Panc1 (cell line): ENCODE data around the gene POU6F1.

Experiments
- POLR2AphosphoS5 ChIP-seq: IDR thresholded peaks from 2 replicates; pipeline ENCODE4 v1.6.1; 2012; ENCODE audit warnings: mild to moderate bottlenecking, low read depth, low read length, moderate library complexity
- REST ChIP-seq, 2 experiments: IDR thresholded peaks; 2 replicates each; pipeline ENCODE4 v1.6.1; 2011 to 2012; ENCODE audit warnings: low read depth in 2 of 2, control low read depth in 1 of 2, low read length in 1 of 2, mild to moderate bottlenecking in 1 of 2, moderate library complexity in 1 of 2; ENCODE audit not compliant: insufficient read depth in 1 of 2
- TCF7L2 ChIP-seq: IDR thresholded peaks from 2 replicates; pipeline ENCODE4 v1.6.1; 2011; ENCODE audit warnings: mild to moderate bottlenecking, low read depth, low read length, inconsistent platforms
- TF ChIP-seq, protein P1 (sequence below): fragments of 450-650 bp; IDR thresholded peaks from 2 replicates; pipeline ENCODE4 v1.5.1; 2017; ENCODE audit warnings: mild to moderate bottlenecking

DNA sequence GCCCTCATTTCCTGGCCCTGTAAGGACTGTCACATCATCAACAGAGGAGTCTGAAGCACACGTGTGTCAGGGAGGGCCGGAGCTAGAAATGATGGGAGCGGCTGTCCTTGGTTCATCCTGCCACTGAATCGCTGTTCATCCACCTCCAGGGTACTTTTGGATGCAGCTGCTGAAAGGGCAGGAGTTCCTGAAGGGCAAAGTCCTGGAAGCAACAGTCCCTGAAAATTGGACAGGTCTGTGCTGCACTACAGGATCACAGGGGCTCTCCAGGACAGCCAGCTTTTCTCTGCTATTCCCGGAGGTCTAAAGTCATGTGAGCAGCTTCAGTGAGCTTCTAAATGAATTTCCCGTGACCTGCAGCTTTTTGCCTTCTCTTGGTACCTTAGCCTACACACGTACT is 17.7 kb downstream of the POU6F1 start:
- TF ChIP-seq TCF7L2: no peak
- TF ChIP-seq, protein P1, sequence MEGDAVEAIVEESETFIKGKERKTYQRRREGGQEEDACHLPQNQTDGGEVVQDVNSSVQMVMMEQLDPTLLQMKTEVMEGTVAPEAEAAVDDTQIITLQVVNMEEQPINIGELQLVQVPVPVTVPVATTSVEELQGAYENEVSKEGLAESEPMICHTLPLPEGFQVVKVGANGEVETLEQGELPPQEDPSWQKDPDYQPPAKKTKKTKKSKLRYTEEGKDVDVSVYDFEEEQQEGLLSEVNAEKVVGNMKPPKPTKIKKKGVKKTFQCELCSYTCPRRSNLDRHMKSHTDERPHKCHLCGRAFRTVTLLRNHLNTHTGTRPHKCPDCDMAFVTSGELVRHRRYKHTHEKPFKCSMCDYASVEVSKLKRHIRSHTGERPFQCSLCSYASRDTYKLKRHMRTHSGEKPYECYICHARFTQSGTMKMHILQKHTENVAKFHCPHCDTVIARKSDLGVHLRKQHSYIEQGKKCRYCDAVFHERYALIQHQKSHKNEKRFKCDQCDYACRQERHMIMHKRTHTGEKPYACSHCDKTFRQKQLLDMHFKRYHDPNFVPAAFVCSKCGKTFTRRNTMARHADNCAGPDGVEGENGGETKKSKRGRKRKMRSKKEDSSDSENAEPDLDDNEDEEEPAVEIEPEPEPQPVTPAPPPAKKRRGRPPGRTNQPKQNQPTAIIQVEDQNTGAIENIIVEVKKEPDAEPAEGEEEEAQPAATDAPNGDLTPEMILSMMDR: no peak
- no peak for TF ChIP-seq REST (IDR thresholded peaks at IDR 0.05; ENCODE audit: insufficient read depth in 1 of 2, low read depth in 2 of 2, low read length in 1 of 2)
- no peak for TF ChIP-seq POLR2AphosphoS5
